H9 (cell line): Measurements from ENCODE around the gene SNAP25. TPM values are rescaled to one million over a fixed set of nuclear protein-coding genes. Genes with fewer than 3 reads are reported as not detected.

Experiments
- DNase-seq: peaks from one replicate; pipeline ENCODE4 v3.0.0-alpha.2; 2017
- H2AFZ ChIP-seq: one replicate; pipeline ENCODE4 v1.6.1; 2013; ENCODE audit warnings: mild to moderate bottlenecking, low read length, control low read depth, moderate library complexity
- H2AK5ac ChIP-seq: 2 replicates; pipeline ENCODE4 v1.6.1; 2013; ENCODE audit warnings: low read length, control low read depth, mixed read lengths; ENCODE audit not compliant: insufficient read length
- H2BK120ac ChIP-seq: one replicate; pipeline ENCODE4 v1.6.1; 2013; ENCODE audit warnings: low read depth, mild to moderate bottlenecking, low read length, control low read depth, inconsistent platforms; ENCODE audit not compliant: poor library complexity, severe bottlenecking
- H2BK12ac ChIP-seq: 2 replicates; pipeline ENCODE4 v1.6.1; 2013; ENCODE audit warnings: low read length, control low read depth, mixed read lengths, low read depth; ENCODE audit not compliant: insufficient read length
- H2BK15ac ChIP-seq: 2 replicates; pipeline ENCODE4 v1.6.1; 2013; ENCODE audit warnings: low read depth, low read length, control low read depth
- H2BK20ac ChIP-seq: one replicate; pipeline ENCODE4 v1.6.1; 2013; ENCODE audit warnings: low read depth, mild to moderate bottlenecking, low read length, control low read depth, inconsistent platforms; ENCODE audit not compliant: poor library complexity, severe bottlenecking
- H2BK5ac ChIP-seq: 2 replicates; pipeline ENCODE4 v1.6.1; 2013; ENCODE audit warnings: low read length, control low read depth, mixed read lengths; ENCODE audit not compliant: insufficient read length
- H3K14ac ChIP-seq: 2 replicates; pipeline ENCODE4 v1.6.1; 2013; ENCODE audit warnings: low read length, control low read depth; ENCODE audit not compliant: insufficient read depth
- H3K18ac ChIP-seq: 2 replicates; pipeline ENCODE4 v1.6.1; 2013; ENCODE audit warnings: low read depth, mild to moderate bottlenecking, mixed read lengths, low read length, control low read depth; ENCODE audit not compliant: insufficient read length
- H3K23ac ChIP-seq: 2 replicates; pipeline ENCODE4 v1.6.1; 2013; ENCODE audit warnings: low read length, control low read depth, mixed read lengths, low read depth; ENCODE audit not compliant: insufficient read length
- H3K23me2 ChIP-seq: 2 replicates; pipeline ENCODE4 v1.6.1; 2013; ENCODE audit warnings: low read depth, mild to moderate bottlenecking, mixed read lengths, low read length, control low read depth; ENCODE audit not compliant: insufficient read length, poor library complexity, severe bottlenecking
- H3K27ac ChIP-seq: 2 replicates; pipeline ENCODE4 v1.5.1; 2013; ENCODE audit warnings: low read length, control low read depth, mixed read lengths, low read depth; ENCODE audit not compliant: insufficient read length
- H3K27me3 ChIP-seq: 2 replicates; pipeline ENCODE4 v1.6.1; 2013; ENCODE audit warnings: low read length, control low read depth, inconsistent platforms; ENCODE audit not compliant: insufficient read depth
- H3K4ac ChIP-seq: 2 replicates; pipeline ENCODE4 v1.6.1; 2013; ENCODE audit warnings: low read depth, mild to moderate bottlenecking, control low read depth, inconsistent platforms, low read length, moderate library complexity
- H3K4me1 ChIP-seq: 2 replicates; pipeline ENCODE4 v1.6.1; 2013; ENCODE audit warnings: low read length, control low read depth, inconsistent platforms; ENCODE audit not compliant: insufficient read depth
- H3K4me2 ChIP-seq: 2 replicates; pipeline ENCODE4 v1.6.1; 2013; ENCODE audit warnings: low read length, control low read depth, mixed read lengths; ENCODE audit not compliant: insufficient read length, insufficient read depth
- H3K56ac ChIP-seq: 2 replicates; pipeline ENCODE4 v1.6.1; 2013; ENCODE audit warnings: low read depth, mild to moderate bottlenecking, mixed read lengths, low read length, control low read depth; ENCODE audit not compliant: insufficient read length
- H3K79me1 ChIP-seq: 2 replicates; pipeline ENCODE4 v1.6.1; 2013; ENCODE audit warnings: low read depth, mild to moderate bottlenecking, moderate library complexity, low read length, control low read depth, inconsistent platforms; ENCODE audit not compliant: insufficient read depth, poor library complexity, severe bottlenecking
- H3K79me2 ChIP-seq: 2 replicates; pipeline ENCODE4 v1.6.1; 2013; ENCODE audit warnings: low read length, control low read depth, inconsistent platforms; ENCODE audit not compliant: insufficient read depth
- H3K9ac ChIP-seq: 2 replicates; pipeline ENCODE4 v1.6.1; 2013; ENCODE audit warnings: low read length, control low read depth, mixed read lengths; ENCODE audit not compliant: insufficient read length; ENCODE audit errors: extremely low read depth
- H3K9me3 ChIP-seq: one replicate; pipeline ENCODE4 v1.6.1; 2013; ENCODE audit warnings: low read depth, low read length, inconsistent platforms; ENCODE audit not compliant: control insufficient read depth
- H3T11ph ChIP-seq: one replicate; pipeline ENCODE4 v1.6.1; 2013; ENCODE audit warnings: mild to moderate bottlenecking, low read length, control low read depth, inconsistent platforms
- H4K20me1 ChIP-seq: one replicate; pipeline ENCODE4 v1.6.1; 2013; ENCODE audit not compliant: control insufficient read depth, insufficient read length, insufficient read depth
- H4K5ac ChIP-seq: 2 replicates; pipeline ENCODE4 v1.6.1; 2013; ENCODE audit warnings: low read depth, mild to moderate bottlenecking, mixed read lengths, low read length, control low read depth; ENCODE audit not compliant: insufficient read length
- H4K8ac ChIP-seq: replicated peaks from 2 replicates; pipeline ENCODE4 v1.6.1; 2013; ENCODE audit warnings: low read length, control low read depth, mixed read lengths, low read depth; ENCODE audit not compliant: insufficient read length
- H4K91ac ChIP-seq: 2 replicates; pipeline ENCODE4 v1.6.1; 2013; ENCODE audit warnings: low read depth, mild to moderate bottlenecking, moderate library complexity, mixed read lengths, low read length, control low read depth; ENCODE audit not compliant: insufficient read length
- H3K27ac Mint-ChIP-seq, 3 experiments: 2 replicates in 2 of 3; 3 replicates in 1 of 3; pipeline ENCODE4 v1.8.0; 2020 to 2021; ENCODE audit warnings: mixed read lengths in 3 of 3, mild to moderate bottlenecking in 1 of 3, moderate library complexity in 1 of 3
- H3K27me3 Mint-ChIP-seq: 2 replicates; pipeline ENCODE4 v1.8.0; 2021; ENCODE audit warnings: low read depth, mild to moderate bottlenecking, moderate library complexity, mixed read lengths
- H3K36me3 Mint-ChIP-seq, 3 experiments: 2 replicates in 2 of 3; 3 replicates in 1 of 3; pipeline ENCODE4 v1.8.0; 2020 to 2021; ENCODE audit warnings: low read depth in 3 of 3, mixed read lengths in 3 of 3; ENCODE audit not compliant: insufficient read depth in 1 of 3
- H3K4me1 Mint-ChIP-seq, 2 experiments: 2 replicates each; pipeline ENCODE4 v1.8.0; 2020; ENCODE audit warnings: mixed read lengths in 2 of 2
- H3K4me3 Mint-ChIP-seq, 2 experiments: 2 replicates in 1 of 2; 3 replicates in 1 of 2; pipeline ENCODE4 v1.8.0; 2020 to 2021; ENCODE audit warnings: mild to moderate bottlenecking in 2 of 2, mixed read lengths in 2 of 2, moderate library complexity in 1 of 2
- H3K9me3 Mint-ChIP-seq, 2 experiments: 2 replicates in 1 of 2; 3 replicates in 1 of 2; pipeline ENCODE4 v1.8.0; 2020; ENCODE audit warnings: mild to moderate bottlenecking in 2 of 2, mixed read lengths in 2 of 2, moderate library complexity in 1 of 2
- WGBS: extraction: QIAGEN DNeasy Blood & Tissue Kit; methylation state at CpG from one replicate; pipeline ENCODE4 v1.1.7; 2013; ENCODE audit warnings: missing lambda C conversion rate, low lambda C conversion rate, mixed read lengths; ENCODE audit not compliant: insufficient read length; ENCODE audit errors: extremely low coverage; 5-methylcytosine and 5-hydroxymethylcytosine counted together
- total RNA-seq: library from RNA; stranded (reverse); gene quantifications from 2 replicates; pipeline ENCODE4 v1.2.1, GENCODE V29; 2021
- TF ChIP-seq, protein P1 (sequence below): fragments of 200-600 bp; sonication (generic); conservative IDR thresholded peaks from 3 replicates; pipeline ENCODE4 v1.8.0; 2021; ENCODE audit warnings: antibody characterized with exemption, mild to moderate bottlenecking

The SNAP25 gene
- total RNA-seq, 1 experiment from 2014 or later, result 0.13 TPM

DNA sequence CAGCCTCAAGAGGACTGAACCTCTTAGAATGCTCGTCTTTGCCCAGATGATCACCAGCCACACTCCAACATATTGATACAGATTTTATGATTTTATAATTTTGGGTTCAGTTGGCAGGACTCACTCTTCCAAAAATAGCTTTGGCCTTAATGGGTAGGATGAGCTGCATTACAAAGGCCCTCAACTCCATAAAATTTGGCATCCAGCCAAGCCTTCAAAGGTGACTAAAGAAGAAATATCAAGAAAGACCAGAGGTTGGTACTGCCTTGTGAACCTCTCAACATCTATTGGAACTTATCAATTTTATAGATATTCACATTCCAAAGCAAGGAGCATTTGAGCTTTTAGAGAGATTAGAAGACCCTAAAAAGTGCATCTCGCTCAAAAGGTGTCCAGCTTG lies 48.4 kb upstream of the SNAP25 start:
- Histone ChIP-seq H2BK5ac (no peak overlapping the region), H2BK20ac (no peak overlapping the region), H3K4ac (no peak overlapping the region), H3K14ac (no peak overlapping the region), H2BK15ac (no peak overlapping the region), H4K5ac (no peak overlapping the region), H4K8ac (no peak overlapping the region), H4K91ac (no peak overlapping the region), H2BK120ac (no peak overlapping the region), H3K4me2 (no peak overlapping the region), H3T11ph (no peak overlapping the region), H3K4me1 (no peaks in the 10 kb centered on the region), H3K23ac (no peak overlapping the region), H3K79me1 (no peaks in the 10 kb centered on the region), H3K27ac (no peak overlapping the region), H2AFZ (no peak overlapping the region), H3K23me2 (no peaks in the 10 kb centered on the region), H2AK5ac (no peak overlapping the region), H3K79me2 (no peaks in the 10 kb centered on the region), H2BK12ac (no peak overlapping the region), H3K18ac (no peak overlapping the region), H4K20me1 (no peaks in the 10 kb centered on the region), H3K56ac (no peak overlapping the region), H3K9me3 (no peaks in the 10 kb centered on the region), H3K27me3 (no peaks in the 10 kb centered on the region), H3K9ac (no peak overlapping the region)
- TF ChIP-seq, protein P1, sequence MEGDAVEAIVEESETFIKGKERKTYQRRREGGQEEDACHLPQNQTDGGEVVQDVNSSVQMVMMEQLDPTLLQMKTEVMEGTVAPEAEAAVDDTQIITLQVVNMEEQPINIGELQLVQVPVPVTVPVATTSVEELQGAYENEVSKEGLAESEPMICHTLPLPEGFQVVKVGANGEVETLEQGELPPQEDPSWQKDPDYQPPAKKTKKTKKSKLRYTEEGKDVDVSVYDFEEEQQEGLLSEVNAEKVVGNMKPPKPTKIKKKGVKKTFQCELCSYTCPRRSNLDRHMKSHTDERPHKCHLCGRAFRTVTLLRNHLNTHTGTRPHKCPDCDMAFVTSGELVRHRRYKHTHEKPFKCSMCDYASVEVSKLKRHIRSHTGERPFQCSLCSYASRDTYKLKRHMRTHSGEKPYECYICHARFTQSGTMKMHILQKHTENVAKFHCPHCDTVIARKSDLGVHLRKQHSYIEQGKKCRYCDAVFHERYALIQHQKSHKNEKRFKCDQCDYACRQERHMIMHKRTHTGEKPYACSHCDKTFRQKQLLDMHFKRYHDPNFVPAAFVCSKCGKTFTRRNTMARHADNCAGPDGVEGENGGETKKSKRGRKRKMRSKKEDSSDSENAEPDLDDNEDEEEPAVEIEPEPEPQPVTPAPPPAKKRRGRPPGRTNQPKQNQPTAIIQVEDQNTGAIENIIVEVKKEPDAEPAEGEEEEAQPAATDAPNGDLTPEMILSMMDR, result no peak
- no peak for DNase-seq
- Mint-ChIP-seq H3K4me3 (no peak overlapping the region), H3K4me1 (peaks cover 7 to 9% of the 10 kb centered on the region in 2 experiments), H3K27me3 (peaks cover 38% of the 10 kb centered on the region), H3K27ac (no peak overlapping the region), H3K36me3 (peaks cover 0 to 1% (median 0%) of the 10 kb centered on the region in 3 experiments; a peak in 1 of 7 replicates), H3K9me3 (peaks cover 0 to 3% of the 10 kb centered on the region in 2 experiments; a peak in 1 of 5 replicates)
- WGBS, result no CpG with 5 or more reads among the region's 2 CpGs
